ENCODE data around the gene EPHA1.

DNA sequence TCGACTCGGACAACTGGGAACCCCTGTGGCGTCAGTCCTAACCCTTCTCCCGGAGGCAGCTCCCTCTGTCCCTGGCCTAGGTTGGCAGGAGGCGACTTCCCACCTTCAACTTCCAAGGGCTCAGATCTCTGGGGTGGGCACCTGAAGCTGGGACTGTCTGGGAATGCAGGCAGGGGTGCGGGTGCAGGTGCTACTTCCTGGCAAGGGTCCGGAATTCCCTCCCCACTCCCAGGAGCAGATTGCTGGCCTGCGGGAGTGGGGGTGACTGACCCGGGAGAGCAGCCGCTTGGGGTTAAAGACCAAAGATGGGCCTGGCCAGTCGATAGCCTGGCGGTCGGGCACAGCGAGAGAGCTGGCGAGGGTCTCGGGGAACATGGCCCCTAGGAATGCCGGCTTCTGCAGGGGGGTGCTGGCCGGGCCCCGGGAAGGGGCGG is 387 bp downstream of the EPHA1 start:
- TF ChIP-seq, protein P1, sequence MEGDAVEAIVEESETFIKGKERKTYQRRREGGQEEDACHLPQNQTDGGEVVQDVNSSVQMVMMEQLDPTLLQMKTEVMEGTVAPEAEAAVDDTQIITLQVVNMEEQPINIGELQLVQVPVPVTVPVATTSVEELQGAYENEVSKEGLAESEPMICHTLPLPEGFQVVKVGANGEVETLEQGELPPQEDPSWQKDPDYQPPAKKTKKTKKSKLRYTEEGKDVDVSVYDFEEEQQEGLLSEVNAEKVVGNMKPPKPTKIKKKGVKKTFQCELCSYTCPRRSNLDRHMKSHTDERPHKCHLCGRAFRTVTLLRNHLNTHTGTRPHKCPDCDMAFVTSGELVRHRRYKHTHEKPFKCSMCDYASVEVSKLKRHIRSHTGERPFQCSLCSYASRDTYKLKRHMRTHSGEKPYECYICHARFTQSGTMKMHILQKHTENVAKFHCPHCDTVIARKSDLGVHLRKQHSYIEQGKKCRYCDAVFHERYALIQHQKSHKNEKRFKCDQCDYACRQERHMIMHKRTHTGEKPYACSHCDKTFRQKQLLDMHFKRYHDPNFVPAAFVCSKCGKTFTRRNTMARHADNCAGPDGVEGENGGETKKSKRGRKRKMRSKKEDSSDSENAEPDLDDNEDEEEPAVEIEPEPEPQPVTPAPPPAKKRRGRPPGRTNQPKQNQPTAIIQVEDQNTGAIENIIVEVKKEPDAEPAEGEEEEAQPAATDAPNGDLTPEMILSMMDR (IDR thresholded peaks at IDR 0.05) = no peak
- TF ChIP-seq POLR2A (IDR thresholded peaks at IDR 0.05) = no peak
